GM12878 (cell line): Measurements from ENCODE around the gene DNAJC15. TPM values are rescaled to one million over a fixed set of nuclear protein-coding genes. Genes with fewer than 3 reads are reported as not detected.

Source experiments
- ATAC-seq: fragments of 200-7000 bp; cut with Tn5 transposase; 3 replicates; pipeline ENCODE4 v1.9.1; 2020; ENCODE audit warnings: mild to moderate bottlenecking, moderate library complexity
- BruUV-seq: library from RNA; stranded (reverse); fragments of 400-500 nt; replicated peaks from 2 replicates; lab custom pipeline; 2021; lab: Mats Ljungman, UMichigan
- CTCF ChIA-PET: fragments of 300-600 bp; sonication (Branson Sonifier 250); formaldehyde crosslinking; extraction: SDS; loops from one replicate; lab custom pipeline; 2021; ENCODE audit warnings: inconsistent platforms; lab: Yijun Ruan, JAX
- POLR2A ChIA-PET: fragments of 350-600 bp; formaldehyde crosslinking; extraction: SDS; loops from one replicate; lab custom pipeline; 2021; ENCODE audit warnings: inconsistent platforms; lab: Charles Lee
- RAD21 ChIA-PET: fragments of 300-600 bp; sonication (Branson Sonifier 250); formaldehyde crosslinking; loops from one replicate; lab custom pipeline; 2023; ENCODE audit warnings: antibody characterized with exemption; ENCODE audit not compliant: unreplicated experiment; lab: Charles Lee
- SMC1A ChIA-PET: fragments of 300-600 bp; sonication (Branson Sonifier 250); formaldehyde crosslinking; loops from one replicate; lab custom pipeline; 2023; ENCODE audit not compliant: unreplicated experiment, uncharacterized antibody; lab: Charles Lee
- DNase-seq: peaks from one replicate; pipeline ENCODE4 v3.0.0-alpha.2; 2011; ENCODE audit warnings: low read depth, low spot score
- FAIRE-seq: peaks from 3 replicates; lab custom pipeline; 2011; peaks lifted over from hg19 to GRCh38; lab: Jason Lieb, UNC
- H2AFZ ChIP-seq: 2 replicates; pipeline ENCODE4 v1.6.0; 2011; ENCODE audit warnings: low read depth, low read length, control low read depth; ENCODE audit not compliant: control insufficient read depth
- H3K27ac ChIP-seq: 2 replicates; pipeline ENCODE4 v1.5.1; 2011; ENCODE audit warnings: control low read depth; ENCODE audit not compliant: control insufficient read depth, insufficient read depth
- H3K27me3 ChIP-seq, 2 experiments: replicated peaks in 1 of 2; 2 replicates each; pipeline versions ENCODE4 v1.6.0 to v1.6.1; 2011; ENCODE audit warnings: low read length in 1 of 2; ENCODE audit not compliant: control insufficient read depth in 2 of 2, insufficient read depth in 2 of 2
- H3K36me3 ChIP-seq, 2 experiments: 2 replicates each; pipeline ENCODE4 v1.5.1; 2011; ENCODE audit warnings: low read length in 1 of 2; ENCODE audit not compliant: control insufficient read depth in 2 of 2, insufficient read depth in 2 of 2
- H3K4me1 ChIP-seq: 2 replicates; pipeline ENCODE4 v1.6.1; 2011; ENCODE audit warnings: mild to moderate bottlenecking, low read length, moderate library complexity, mixed read lengths; ENCODE audit not compliant: control insufficient read depth, insufficient read depth
- H3K4me2 ChIP-seq: 2 replicates; pipeline ENCODE4 v1.6.0; 2011; ENCODE audit warnings: control low read depth; ENCODE audit not compliant: control insufficient read depth, insufficient read depth
- H3K4me3 ChIP-seq: fragments of 200-600 bp; sonication (generic); 2 replicates; pipeline ENCODE4 v1.5.1; 2016
- H3K79me2 ChIP-seq: 2 replicates; pipeline ENCODE4 v1.6.0; 2011; ENCODE audit warnings: low read length; ENCODE audit not compliant: control insufficient read depth, insufficient read depth
- H3K9ac ChIP-seq: 2 replicates; pipeline ENCODE4 v1.8.0; 2011; ENCODE audit warnings: low read length, control low read depth, mixed read lengths; ENCODE audit not compliant: control insufficient read depth, insufficient read depth
- H3K9me3 ChIP-seq: replicated peaks from 3 replicates; pipeline ENCODE4 v1.5.1; 2011; ENCODE audit warnings: mild to moderate bottlenecking, low read length; ENCODE audit not compliant: control insufficient read depth, insufficient read depth
- H4K20me1 ChIP-seq: 2 replicates; pipeline ENCODE4 v1.6.0; 2011; ENCODE audit not compliant: control insufficient read depth, insufficient read depth
- DPF2 ChIP-seq: fragments of 450-650 bp; IDR thresholded peaks from 2 replicates; pipeline ENCODE4 v1.6.1; 2017; ENCODE audit warnings: mild to moderate bottlenecking
- IKZF1 ChIP-seq: fragments of 450-650 bp; conservative IDR thresholded peaks from 2 replicates; pipeline ENCODE4 v1.6.1; 2017; ENCODE audit warnings: antibody characterized with exemption, mild to moderate bottlenecking
- IKZF2 ChIP-seq, 2 experiments: fragments of 450-650 bp; IDR thresholded peaks; 2 replicates each; pipeline ENCODE4 v1.6.1; 2017; ENCODE audit warnings: mild to moderate bottlenecking in 2 of 2, moderate library complexity in 2 of 2
- KAT2A ChIP-seq: conservative IDR thresholded peaks from 2 replicates; pipeline ENCODE4 v1.6.1; 2011; ENCODE audit warnings: low read depth, low read length; ENCODE audit not compliant: control insufficient read depth
- KDM1A ChIP-seq: fragments of 200-600 bp; sonication (generic); IDR thresholded peaks from 2 replicates; pipeline ENCODE4 v1.6.1; 2016; ENCODE audit warnings: borderline replicate concordance
- MEF2B ChIP-seq: fragments of 450-650 bp; IDR thresholded peaks from 2 replicates; pipeline ENCODE4 v1.6.1; 2018; ENCODE audit warnings: mild to moderate bottlenecking, moderate library complexity; ENCODE audit not compliant: partially characterized antibody, poor library complexity, severe bottlenecking
- NFYA ChIP-seq: IDR thresholded peaks from 2 replicates; pipeline ENCODE4 v1.6.1; 2011; ENCODE audit warnings: low read depth, mild to moderate bottlenecking, low read length, improper control_type of control experiment, borderline replicate concordance
- NFYB ChIP-seq: IDR thresholded peaks from 2 replicates; pipeline ENCODE4 v1.6.1; 2011; ENCODE audit warnings: low read depth, mild to moderate bottlenecking, low read length, improper control_type of control experiment, moderate library complexity; ENCODE audit not compliant: insufficient read depth
- NR2C1 ChIP-seq: fragments of 450-650 bp; IDR thresholded peaks from 2 replicates; pipeline ENCODE4 v1.6.1; 2017; ENCODE audit warnings: antibody characterized with exemption, mild to moderate bottlenecking, moderate library complexity
- SPI1 ChIP-seq: IDR thresholded peaks from 2 replicates; pipeline ENCODE4 v1.6.1; 2011; ENCODE audit warnings: low read depth, mild to moderate bottlenecking, low read length, moderate library complexity, borderline replicate concordance; ENCODE audit not compliant: insufficient read depth
- SREBF2 ChIP-seq: IDR thresholded peaks from 2 replicates; pipeline ENCODE4 v1.6.1; 2012; ENCODE audit warnings: mild to moderate bottlenecking, low read length
- SRF ChIP-seq, 2 experiments: IDR thresholded peaks; 2 replicates each; pipeline ENCODE4 v1.6.1; 2011; ENCODE audit warnings: low read depth in 2 of 2, low read length in 2 of 2, mild to moderate bottlenecking in 1 of 2, moderate library complexity in 1 of 2
- STAT3 ChIP-seq: IDR thresholded peaks from 2 replicates; pipeline ENCODE4 v1.6.1; 2011; ENCODE audit warnings: low read depth, low read length, improper control_type of control experiment
- SUZ12 ChIP-seq: fragments of 200-600 bp; sonication (generic); IDR thresholded peaks from one replicate; pipeline ENCODE4 v1.6.1; 2018; ENCODE audit warnings: antibody characterized with exemption, mild to moderate bottlenecking; ENCODE audit not compliant: unreplicated experiment
- WRNIP1 ChIP-seq: IDR thresholded peaks from 2 replicates; pipeline ENCODE4 v1.6.1; 2011; ENCODE audit warnings: low read depth, low read length, improper control_type of control experiment, borderline replicate concordance
- WGBS: methylation state at CpG from one replicate; pipeline ENCODE4 v1.1.6; 2016; ENCODE audit warnings: low lambda C conversion rate; ENCODE audit not compliant: insufficient replicate concordance, insufficient coverage; ENCODE audit errors: missing lambda C conversion rate; 5-methylcytosine and 5-hydroxymethylcytosine counted together
- in situ Hi-C: fragments of 300-500 bp; cut with MboI; formaldehyde crosslinking; loops from 9 replicates; pipeline ENCODE4 v1.14.3; 2018; ENCODE audit warnings: mixed read lengths
- intact Hi-C: fragments of 100-400 bp; cut with micrococcal nuclease; formaldehyde crosslinking; loops from one replicate; pipeline ENCODE4 v1.14.2; 2022; ENCODE audit not compliant: unreplicated experiment
- polyA plus RNA-seq, 11 experiments: library from polyadenylated mRNA; depleted of rRNA in 4 of 11; unstranded in 6 of 11; stranded (reverse) in 5 of 11; fragments of >200 nt; fragmentation: Nextera tagmentation in 4 of 11; fragmentation: Illumina TruSeq in 1 of 11; extraction: Ambion mirVana in 4 of 11; extraction: Trizol in 1 of 11; gene quantifications; 1 replicate in 1 of 11; 2 replicates in 10 of 11; pipeline versions ENCODE4 v1.2.1 to v1.2.3, GENCODE V29; 2011 to 2016; ENCODE audit warnings: inconsistent platforms in 2 of 11, missing spikeins in 2 of 11, low read depth in 1 of 11
- total RNA-seq, 4 experiments: library from RNA; depleted of rRNA in 3 of 4; stranded (reverse); fragments of >200 nt in 3 of 4; fragmentation: Illumina TruSeq in 1 of 4; extraction: Trizol in 1 of 4; gene quantifications; 2 replicates each; pipeline versions ENCODE4 v1.2.1 to v1.2.3, GENCODE V29; 2013 to 2021
- TF ChIP-seq, protein P1 (sequence below): fragments of 150-350 bp; IDR thresholded peaks from 2 replicates; pipeline ENCODE4 v1.6.1; 2014; ENCODE audit warnings: mild to moderate bottlenecking, low read depth, low read length

Gene DNAJC15
- total and polyA plus RNA-seq, 10 of the 15 experiments (the other 5 are each of a cell fraction or from before 2014, with no cell fraction given) = 13.1 to 104 (median 54.4) TPM

DNA sequence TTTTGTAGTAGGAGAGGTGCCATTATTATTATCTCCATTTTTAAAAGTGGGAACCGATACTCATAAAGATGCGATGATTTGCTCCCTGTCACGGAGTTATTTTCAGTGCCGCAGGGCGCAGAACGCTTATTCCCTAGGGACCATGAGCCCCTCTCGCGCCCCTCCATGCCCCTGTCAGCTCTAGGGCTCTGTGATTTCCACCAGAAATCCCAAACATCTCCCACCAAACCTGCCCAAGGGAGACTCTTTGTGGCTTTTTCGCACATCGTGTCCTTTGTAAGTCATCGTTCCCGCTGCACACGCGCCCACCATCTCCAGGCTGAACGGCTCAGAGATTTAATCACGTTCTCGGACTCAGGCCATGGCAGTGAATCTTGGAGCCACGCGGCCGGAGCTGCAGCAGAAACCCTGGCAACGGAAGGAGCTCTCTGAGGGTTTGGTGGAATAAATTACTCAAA is 105.1 kb downstream of the DNAJC15 start:
- H2AFZ ChIP-seq = no peak overlapping the region
- H3K79me2 ChIP-seq = no peaks in the 10 kb centered on the region
- no peak for FAIRE-seq
- H3K4me3 ChIP-seq = no peak overlapping the region; the same call in 1 of the 2 replicates
- in situ Hi-C loops (no loop called here), intact Hi-C loops (no loop called here)
- ATAC-seq = peak; percentile 48
- 0 out of 2 replicates have a peak, but pooled peaks cover 8% of the 10 kb centered on the region for H3K4me1 ChIP-seq
- POLR2A ChIA-PET = interaction anchor here (1.0 kb wide), 1 partner anchor 161 kb away, joined by 3 read pairs; no protein-coding TSS in a partner anchor
- H3K36me3 ChIP-seq = no peaks in the 10 kb centered on the region
- H3K27ac ChIP-seq = no peak overlapping the region
- CTCF ChIA-PET = interaction anchor here (0.9 to 1.7 kb wide), 5 partner anchors 21 to 159 kb away, joined by 3 to 10 read pairs (median 3); no protein-coding TSS in a partner anchor
- H3K27me3 ChIP-seq = no peaks in the 10 kb centered on the region; a peak in 1 of 4 replicates
- peak overlapping the region; percentile 46; the same call in 1 of the 2 replicates for H3K4me2 ChIP-seq
- 35% methylated on average over 21 of the region's 21 CpGs for WGBS
- DNase-seq = no peak
- TF ChIP-seq NR2C1 (no peak), SPI1 (peak; percentile 34; the same call in 1 of the 2 replicates), IKZF2 (IDR thresholded peaks at IDR 0.05) (peak; percentile 12 to 24; a peak in 1 of 4 replicates), WRNIP1 (no peak), STAT3 (no peak), SUZ12 (no peak), KDM1A (no peak), NFYB (no peak), DPF2 (peak; percentile 22; the same call in 1 of the 2 replicates), MEF2B (peak; percentile 93), SRF (IDR thresholded peaks at IDR 0.05; ENCODE audit: low read depth in 2 of 2, low read length in 2 of 2) (no peak), IKZF1 (peak; percentile 41), SREBF2 (no peak), NFYA (no peak), KAT2A (no peak)
- TF ChIP-seq, protein P1, sequence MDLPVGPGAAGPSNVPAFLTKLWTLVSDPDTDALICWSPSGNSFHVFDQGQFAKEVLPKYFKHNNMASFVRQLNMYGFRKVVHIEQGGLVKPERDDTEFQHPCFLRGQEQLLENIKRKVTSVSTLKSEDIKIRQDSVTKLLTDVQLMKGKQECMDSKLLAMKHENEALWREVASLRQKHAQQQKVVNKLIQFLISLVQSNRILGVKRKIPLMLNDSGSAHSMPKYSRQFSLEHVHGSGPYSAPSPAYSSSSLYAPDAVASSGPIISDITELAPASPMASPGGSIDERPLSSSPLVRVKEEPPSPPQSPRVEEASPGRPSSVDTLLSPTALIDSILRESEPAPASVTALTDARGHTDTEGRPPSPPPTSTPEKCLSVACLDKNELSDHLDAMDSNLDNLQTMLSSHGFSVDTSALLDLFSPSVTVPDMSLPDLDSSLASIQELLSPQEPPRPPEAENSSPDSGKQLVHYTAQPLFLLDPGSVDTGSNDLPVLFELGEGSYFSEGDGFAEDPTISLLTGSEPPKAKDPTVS = no peak
- TF ChIP-seq, all 136 proteins: peak for 5
- RAD21 ChIA-PET = interaction anchor here (0.6 to 1.7 kb wide), 9 partner anchors 34 to 676 kb away, joined by 3 to 6 read pairs (median 4); no protein-coding TSS in a partner anchor
- no peaks in the 10 kb centered on the region for H3K9me3 ChIP-seq
- SMC1A ChIA-PET = interaction anchor here (1.0 to 1.7 kb wide), 8 partner anchors 23 to 131 kb away, joined by 3 to 6 read pairs (median 4); no protein-coding TSS in a partner anchor
- no peak overlapping the region for H3K9ac ChIP-seq
- no peaks in the 10 kb centered on the region for H4K20me1 ChIP-seq
- BruUV-seq = no TSS peak
